ENCODE measurements around the gene RTEL1. TPM values are rescaled to one million over a fixed set of nuclear protein-coding genes. Genes with fewer than 3 reads are reported as not detected.

Gene RTEL1
- total and polyA plus RNA-seq, 3 experiments from 2014 or later, result 5.7 to 54.5 (median 52.3) TPM

DNA sequence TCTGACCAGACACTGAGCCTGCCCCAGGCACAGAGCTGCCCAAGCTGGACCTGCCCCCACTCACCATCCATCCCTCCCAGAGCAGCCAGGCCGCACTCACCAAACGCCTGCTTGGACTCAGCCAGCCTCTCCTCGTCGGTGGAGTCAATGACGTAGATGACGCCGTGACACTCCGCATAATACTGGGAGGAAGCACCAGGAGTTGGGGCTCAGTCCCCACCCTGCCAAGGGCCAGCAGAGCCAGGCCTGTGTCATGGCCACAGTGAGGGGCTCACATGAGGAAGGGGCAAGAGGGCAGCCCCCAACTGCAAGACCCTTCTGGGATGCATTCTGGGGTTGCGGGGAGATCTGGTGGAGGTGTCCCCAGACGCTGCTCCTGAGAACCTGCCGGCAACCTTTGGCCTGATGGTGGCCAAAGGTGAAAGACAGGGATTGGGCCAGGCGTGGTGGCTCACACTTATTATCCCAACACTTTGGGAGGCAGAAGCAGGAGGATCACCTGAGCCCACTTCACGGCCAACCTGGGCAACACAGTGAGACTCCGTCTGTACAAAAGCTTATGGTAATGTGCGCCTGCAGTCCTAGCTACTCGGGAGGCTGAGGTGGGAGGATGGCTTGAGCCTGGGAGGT is 44.0 kb downstream of the RTEL1 start:
- H3K27ac Mint-ChIP-seq, result peak overlapping the region in 2 of 8 donors; percentile 17 to 43
- CTCF ChIA-PET, result interaction anchor here (0.6 to 1.7 kb wide), 3 partner anchors 60 to 164 kb away, joined by 3 to 4 read pairs (median 3); no protein-coding TSS in a partner anchor

GRCh38 chr20:63702751-63703470 is 44.8 kb downstream of the RTEL1 start:
- Mint-ChIP-seq H3K36me3 (peaks cover 0 to 41% (median 7%) of the 10 kb centered on the region in 3 donors), H3K27me3 (no peaks in the 10 kb centered on the region)
- POLR2A ChIA-PET, result no interaction called here

More for the DNA sequence above, 44.0 kb downstream of the RTEL1 start:
- H3K4me3 ChIP-seq (ENCODE audit: low read length), result no peak overlapping the region
- H3K4me3 Mint-ChIP-seq, result no peak overlapping the region
- H3K4me1 Mint-ChIP-seq, result peaks cover 11 to 45% (median 14%) of the 10 kb centered on the region in 3 donors
- H3K27me3 Mint-ChIP-seq, result no peaks in the 10 kb centered on the region
- H3K36me3 ChIP-seq (ENCODE audit: insufficient read depth, low read length), result peaks cover 22% of the 10 kb centered on the region
- no peak overlapping the region for H3K27ac ChIP-seq (ENCODE audit: low read depth, low read length)
- H3K9me3 Mint-ChIP-seq, result no peaks in the 10 kb centered on the region
- no peaks in the 10 kb centered on the region for H3K27me3 ChIP-seq (ENCODE audit: insufficient read depth, low read length, poor library complexity, severe bottlenecking)
- no peaks in the 10 kb centered on the region for H3K9me3 ChIP-seq (ENCODE audit: low read length)
- no peak for DNase-seq
- POLR2A ChIA-PET, result no interaction called here
- H3K4me1 ChIP-seq (ENCODE audit: insufficient read depth, low read length), result peaks cover 23% of the 10 kb centered on the region
- peaks cover 0 to 38% (median 7%) of the 10 kb centered on the region in 3 donors for H3K36me3 Mint-ChIP-seq

DNA sequence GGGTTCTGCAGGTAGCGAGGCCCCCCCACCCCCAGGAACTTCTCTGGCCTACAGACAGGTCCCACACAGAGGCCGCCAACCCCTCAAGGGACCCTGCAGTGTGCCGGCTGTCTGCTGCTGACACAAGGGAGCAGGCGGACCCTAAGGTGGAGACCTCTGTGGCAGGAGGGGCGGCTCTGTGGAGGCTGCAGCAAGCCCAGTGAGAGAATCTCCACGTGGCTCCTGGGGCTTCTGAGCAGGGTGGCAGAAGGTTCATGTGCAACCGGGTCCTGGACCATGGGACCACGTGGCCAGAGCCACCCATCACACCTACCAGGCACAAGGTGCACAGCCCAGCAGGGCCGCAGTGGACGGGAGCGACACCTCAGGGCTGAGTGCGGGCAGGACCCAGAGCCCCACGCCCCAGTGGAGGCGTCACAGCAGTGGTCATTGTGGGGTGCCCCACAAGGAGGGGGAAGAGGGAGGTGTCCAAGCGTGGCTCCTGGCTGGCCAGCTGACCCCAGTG is 45.4 kb downstream of the RTEL1 start:
- Mint-ChIP-seq H3K27ac (no peak overlapping the region), H3K27me3 (no peaks in the 10 kb centered on the region), H3K36me3 (peaks cover 0 to 43% (median 7%) of the 10 kb centered on the region in 3 donors), H3K9me3 (no peaks in the 10 kb centered on the region), H3K4me3 (peak overlapping the region in 1 of 7 donors; percentile 32), H3K4me1 (peaks cover 12 to 39% (median 16%) of the 10 kb centered on the region in 3 donors)
- H3K9me3 ChIP-seq (ENCODE audit: low read length), result no peaks in the 10 kb centered on the region
- no peak for DNase-seq
- H3K4me1 ChIP-seq (ENCODE audit: insufficient read depth, low read length), result peaks cover 23% of the 10 kb centered on the region
- H3K36me3 ChIP-seq (ENCODE audit: insufficient read depth, low read length), result peaks cover 22% of the 10 kb centered on the region
- ChIA-PET CTCF (interaction anchor here (1.5 kb wide), 1 partner anchor 83 kb away, joined by 4 read pairs; no protein-coding TSS in a partner anchor), POLR2A (no interaction called here)
- no peak overlapping the region for H3K4me3 ChIP-seq (ENCODE audit: low read length)
- no peak overlapping the region for H3K27ac ChIP-seq (ENCODE audit: low read depth, low read length)
- H3K27me3 ChIP-seq (ENCODE audit: insufficient read depth, low read length, poor library complexity, severe bottlenecking), result no peaks in the 10 kb centered on the region

More at GRCh38 chr20:63702751-63703470, 44.8 kb downstream of the RTEL1 start:
- Histone ChIP-seq H3K9me3 (ENCODE audit: low read length) (no peaks in the 10 kb centered on the region), H3K27me3 (ENCODE audit: insufficient read depth, low read length, poor library complexity, severe bottlenecking) (no peaks in the 10 kb centered on the region), H3K27ac (ENCODE audit: low read depth, low read length) (no peak overlapping the region), H3K4me3 (ENCODE audit: low read length) (no peak overlapping the region), H3K4me1 (ENCODE audit: insufficient read depth, low read length) (peaks cover 20% of the 10 kb centered on the region), H3K36me3 (ENCODE audit: insufficient read depth, low read length) (peaks cover 22% of the 10 kb centered on the region)
- Mint-ChIP-seq H3K9me3 (no peaks in the 10 kb centered on the region), H3K4me1 (peaks cover 11 to 39% (median 14%) of the 10 kb centered on the region in 3 donors), H3K4me3 (no peak overlapping the region), H3K27ac (peak overlapping the region in 2 of 8 donors; percentile 13 to 43)
- DNase-seq, result no peak
- CTCF ChIA-PET, result interaction anchor here (0.9 to 1.7 kb wide), 3 partner anchors 83 to 165 kb away, joined by 3 to 4 read pairs (median 4); no protein-coding TSS in a partner anchor

DNA sequence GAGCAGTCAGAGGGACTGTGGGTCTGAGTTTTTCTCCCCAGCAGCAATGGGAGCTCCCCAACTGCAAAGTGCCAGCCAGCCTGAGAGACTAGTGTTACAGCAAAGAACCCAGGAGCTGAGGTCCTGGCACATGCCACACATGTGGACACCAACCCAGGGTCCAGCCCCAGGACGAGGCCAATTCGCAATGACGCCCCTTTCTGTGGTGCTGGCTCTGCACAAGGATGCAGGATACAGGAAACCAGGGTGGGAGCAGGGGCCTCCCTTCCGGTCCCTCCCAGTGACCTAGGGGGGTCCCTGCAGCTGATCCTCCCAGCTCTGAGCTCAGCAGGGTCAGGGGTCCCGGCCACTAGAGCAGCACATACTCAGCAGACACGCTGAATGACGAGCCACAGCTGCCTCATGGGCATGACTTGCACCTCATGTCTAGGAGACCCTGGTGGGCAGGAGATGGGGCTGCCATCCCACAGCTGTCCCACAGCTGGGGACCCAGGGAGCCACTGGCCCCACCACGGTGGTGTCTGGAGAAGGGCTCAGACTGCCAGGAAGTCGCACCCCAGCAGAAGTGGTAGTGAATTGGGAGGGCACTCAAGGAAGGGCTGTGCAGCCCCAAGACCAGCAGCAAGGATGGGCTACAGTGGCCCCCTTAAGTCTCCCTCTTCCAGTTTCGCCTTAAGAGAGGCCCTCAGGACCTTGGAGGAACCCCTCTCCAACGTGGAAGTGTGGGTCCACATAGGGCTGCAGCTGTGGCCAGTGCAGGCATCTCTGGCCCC is 46.0 kb downstream of the RTEL1 start:
- Mint-ChIP-seq H3K9me3 (no peaks in the 10 kb centered on the region), H3K27me3 (no peaks in the 10 kb centered on the region), H3K4me3 (peak overlapping the region in 1 of 7 donors; percentile 32), H3K4me1 (peaks cover 18 to 45% (median 19%) of the 10 kb centered on the region in 3 donors), H3K27ac (peak overlapping the region in 1 of 8 donors; percentile 97), H3K36me3 (peaks cover 0 to 48% (median 7%) of the 10 kb centered on the region in 3 donors)
- Histone ChIP-seq H3K27me3 (ENCODE audit: insufficient read depth, low read length, poor library complexity, severe bottlenecking) (no peaks in the 10 kb centered on the region), H3K36me3 (ENCODE audit: insufficient read depth, low read length) (peaks cover 22% of the 10 kb centered on the region), H3K4me3 (ENCODE audit: low read length) (no peak overlapping the region), H3K27ac (ENCODE audit: low read depth, low read length) (no peak overlapping the region), H3K9me3 (ENCODE audit: low read length) (no peaks in the 10 kb centered on the region), H3K4me1 (ENCODE audit: insufficient read depth, low read length) (peaks cover 29% of the 10 kb centered on the region)
- CTCF ChIA-PET, result interaction anchor here (1.5 kb wide), 1 partner anchor 82 kb away, joined by 4 read pairs; no protein-coding TSS in a partner anchor
- POLR2A ChIA-PET, result interaction anchor here (0.5 kb wide), 1 partner anchor 20 kb away, joined by 8 read pairs; no protein-coding TSS in a partner anchor
- no peak for DNase-seq

DNA sequence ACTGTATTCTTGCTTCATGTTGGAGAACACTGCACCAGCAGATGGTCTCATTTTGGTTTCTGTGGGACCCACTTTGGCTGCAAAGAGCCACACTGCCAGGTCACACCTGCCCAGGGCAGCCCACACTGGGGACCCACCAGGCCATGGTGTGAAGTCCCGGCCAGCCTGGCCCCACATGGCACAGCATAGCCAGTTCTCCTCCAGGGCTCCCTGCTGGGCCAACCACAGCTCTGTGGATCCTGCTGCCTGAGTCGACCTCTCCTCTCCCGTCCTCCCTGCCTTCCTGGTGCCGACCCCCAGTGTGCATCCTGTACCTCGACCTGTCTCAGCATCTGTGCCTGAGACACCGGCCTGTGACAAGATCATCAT is 46.6 kb downstream of the RTEL1 start:
- H3K9me3 ChIP-seq (ENCODE audit: low read length), result no peaks in the 10 kb centered on the region
- POLR2A ChIA-PET, result interaction anchor here (4.2 kb wide), 1 partner anchor 33 kb away, joined by 84 read pairs; the partner anchor contains the start of genes LIME1 and SLC2A4RG
- Mint-ChIP-seq H3K36me3 (peaks cover 0 to 52% (median 7%) of the 10 kb centered on the region in 3 donors), H3K27me3 (no peaks in the 10 kb centered on the region), H3K4me3 (peak overlapping the region in 2 of 7 donors; percentile 11 to 52), H3K9me3 (no peaks in the 10 kb centered on the region), H3K4me1 (peaks cover 19 to 47% (median 19%) of the 10 kb centered on the region in 3 donors), H3K27ac (peak overlapping the region in 1 of 8 donors; percentile 42)
- H3K4me3 ChIP-seq (ENCODE audit: low read length), result no peak overlapping the region
- H3K36me3 ChIP-seq (ENCODE audit: insufficient read depth, low read length), result peaks cover 22% of the 10 kb centered on the region
- CTCF ChIA-PET, result interaction anchor here (1.4 to 1.5 kb wide), 2 partner anchors 81 to 269 kb away, joined by 4 read pairs; no protein-coding TSS in a partner anchor
- H3K4me1 ChIP-seq (ENCODE audit: insufficient read depth, low read length), result peaks cover 34% of the 10 kb centered on the region
- H3K27ac ChIP-seq (ENCODE audit: low read depth, low read length), result no peak overlapping the region
- DNase-seq, result no peak
- no peaks in the 10 kb centered on the region for H3K27me3 ChIP-seq (ENCODE audit: insufficient read depth, low read length, poor library complexity, severe bottlenecking)

- Histone ChIP-seq H3K4me3 (ENCODE audit: low read length) (no peak overlapping the region), H3K4me1 (ENCODE audit: insufficient read depth, low read length) (peaks cover 36% of the 10 kb centered on the region), H3K9me3 (ENCODE audit: low read length) (no peaks in the 10 kb centered on the region), H3K27ac (ENCODE audit: low read depth, low read length) (no peak overlapping the region), H3K36me3 (ENCODE audit: insufficient read depth, low read length) (peaks cover 22% of the 10 kb centered on the region), H3K27me3 (ENCODE audit: insufficient read depth, low read length, poor library complexity, severe bottlenecking) (no peaks in the 10 kb centered on the region)
- peaks cover 22 to 50% (median 23%) of the 10 kb centered on the region in 3 donors for H3K4me1 Mint-ChIP-seq
- H3K9me3 Mint-ChIP-seq, result no peaks in the 10 kb centered on the region
- CTCF ChIA-PET, result interaction anchor here (0.9 to 4.3 kb wide), 5 partner anchors 23 to 268 kb away, joined by 4 to 39 read pairs (median 21); partner anchors contain the start of genes LIME1, SLC2A4RG and TPD52L2
- H3K4me3 Mint-ChIP-seq, result peak overlapping the region in 6 of 7 donors; percentile 17 to 89 (median 48)
- peak overlapping the region in 4 of 8 donors; percentile 22 to 81 (median 58) for H3K27ac Mint-ChIP-seq
- POLR2A ChIA-PET, result interaction anchor here (2.7 to 4.2 kb wide), 2 partner anchors 32 to 159 kb away, joined by 10 to 84 read pairs; partner anchors contain the start of genes LIME1, SLC2A4RG and TPD52L2
- DNase-seq, result no peak
- H3K27me3 Mint-ChIP-seq, result no peaks in the 10 kb centered on the region
- peaks cover under 1 to 56% (median 9%) of the 10 kb centered on the region in 3 donors for H3K36me3 Mint-ChIP-seq
Observed at GRCh38 chr20:63705232-63706026, 47.3 kb downstream of the RTEL1 start.

Measured in CD8-positive, alpha-beta memory T cell (primary cell).